Subcutaneous adipose tissue (tissue), 4 donors: ENCODE measurements around the gene SDC4. TPM values are rescaled to one million over a fixed set of nuclear protein-coding genes. Genes with fewer than 3 reads are reported as not detected.

ENCODE experiments used
- CTCF ChIP-seq: fragments of 450-650 bp; IDR thresholded peaks from one replicate; pipeline ENCODE4 v1.5.1; 2016; ENCODE audit warnings: low read depth, mild to moderate bottlenecking, control low read depth, antibody characterized with exemption, moderate library complexity
- total RNA-seq, 4 donors: library from RNA; depleted of rRNA; stranded (reverse); fragments of >200 nt; gene quantifications; one replicate each; pipeline ENCODE4 v1.1.0, GENCODE V29; 2016

SDC4 gene
- total RNA-seq, 4 donors from 2014 or later, result 37.4 to 65.4 (median 40.9) TPM

GRCh38 chr20:45288860-45289259, 59.4 kb downstream of the SDC4 start:
- no peak for TF ChIP-seq CTCF

DNA sequence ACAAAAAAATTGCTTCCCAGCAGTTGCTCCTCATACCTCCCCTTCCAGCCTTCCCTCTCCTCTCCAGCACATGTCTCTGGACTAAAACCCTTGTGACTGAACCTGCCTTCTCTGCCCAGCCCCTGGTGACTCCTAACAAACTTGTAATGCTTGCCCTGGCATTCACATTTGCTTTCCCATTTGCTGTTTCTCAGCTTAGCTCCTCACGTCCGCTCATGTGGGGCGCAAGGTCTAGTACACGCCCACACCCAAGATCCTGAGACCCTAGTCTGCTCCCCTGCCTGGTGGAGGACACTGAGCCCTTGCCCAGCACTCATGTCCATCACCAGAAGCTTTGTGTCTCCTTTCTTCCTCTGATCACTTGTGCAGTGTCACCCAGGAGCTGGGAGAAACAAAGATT, 59.8 kb downstream of the SDC4 start:
- TF ChIP-seq CTCF, result no peak

DNA sequence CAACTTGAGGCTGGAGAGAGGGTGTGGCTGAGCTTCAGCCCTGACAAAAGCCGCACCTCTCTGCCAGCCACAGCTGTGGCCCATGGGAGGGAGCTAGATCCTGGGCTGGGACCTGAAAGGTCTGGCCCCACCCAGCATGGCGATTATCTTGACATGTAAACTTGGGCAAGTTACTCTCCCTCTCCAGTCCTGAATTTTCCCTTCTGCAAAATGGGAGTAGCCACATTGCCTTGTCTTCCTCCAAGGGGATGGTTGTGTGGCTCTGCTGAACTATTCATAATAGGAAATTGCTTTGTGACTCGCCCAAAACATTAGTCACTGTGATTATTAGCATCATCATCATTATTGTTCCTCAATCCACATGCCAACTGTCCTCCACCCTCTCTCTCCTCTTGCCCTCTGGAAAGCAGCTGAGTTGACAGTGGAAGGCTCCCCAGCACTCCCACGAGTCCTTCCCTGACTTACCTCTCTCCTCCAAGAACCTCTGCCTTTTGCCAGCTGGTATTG, 64.6 kb downstream of the SDC4 start:
- TF ChIP-seq CTCF, result no peak

DNA sequence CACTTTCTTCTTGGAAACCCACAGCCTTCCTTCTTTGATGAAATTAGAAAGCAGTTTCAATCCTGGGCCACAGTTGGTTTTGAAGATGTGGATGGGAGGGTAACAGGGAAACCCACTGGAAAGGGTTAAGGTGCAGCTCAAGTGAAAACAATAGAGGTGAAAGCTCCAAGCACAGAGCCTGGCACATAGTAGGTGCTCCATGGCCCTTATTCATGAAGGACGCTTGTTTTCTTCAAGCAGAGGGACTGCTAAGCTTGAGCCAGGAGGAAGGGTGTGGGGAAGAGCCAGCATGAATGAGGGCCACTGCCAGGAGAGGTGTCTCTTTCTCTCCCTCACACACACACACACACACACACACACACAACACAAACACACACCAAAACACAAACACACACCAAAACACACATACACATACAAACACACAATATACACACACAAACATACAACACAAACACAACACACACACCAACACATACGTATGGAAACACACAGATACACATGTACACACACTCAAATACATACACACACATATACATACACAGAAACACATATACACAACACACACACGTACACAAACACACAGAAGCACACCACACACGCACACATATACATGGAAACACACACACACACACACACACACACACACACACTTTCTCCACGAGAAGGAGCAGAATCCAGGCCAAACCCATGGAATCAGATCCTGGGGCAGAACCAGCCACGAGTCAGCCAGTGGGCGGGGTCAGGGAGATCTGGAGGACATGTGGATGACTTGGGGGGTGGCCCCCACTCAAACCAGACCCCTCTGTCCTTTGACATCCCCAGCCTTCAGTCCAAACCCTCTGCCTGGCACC, 65.3 kb downstream of the SDC4 start:
- no peak for TF ChIP-seq CTCF

DNA sequence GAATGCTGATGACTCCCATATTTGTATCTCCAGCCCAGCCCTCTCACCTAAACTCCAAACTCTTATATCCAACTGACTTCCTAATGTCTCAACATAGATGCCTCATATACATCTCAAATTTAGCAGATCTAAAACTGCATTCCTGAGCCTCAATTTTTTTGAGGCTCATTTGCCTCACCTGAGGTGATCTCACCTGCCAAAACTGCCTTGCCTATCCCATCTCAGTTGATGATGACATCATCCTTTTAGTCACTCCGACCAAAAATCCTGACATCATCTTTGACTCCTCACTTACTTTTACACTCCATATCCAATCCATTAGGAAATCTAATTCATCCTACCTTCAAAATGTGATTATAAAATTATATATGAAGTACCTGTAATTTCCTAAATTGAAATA, 68.2 kb downstream of the SDC4 start:
- TF ChIP-seq CTCF, result no peak

DNA sequence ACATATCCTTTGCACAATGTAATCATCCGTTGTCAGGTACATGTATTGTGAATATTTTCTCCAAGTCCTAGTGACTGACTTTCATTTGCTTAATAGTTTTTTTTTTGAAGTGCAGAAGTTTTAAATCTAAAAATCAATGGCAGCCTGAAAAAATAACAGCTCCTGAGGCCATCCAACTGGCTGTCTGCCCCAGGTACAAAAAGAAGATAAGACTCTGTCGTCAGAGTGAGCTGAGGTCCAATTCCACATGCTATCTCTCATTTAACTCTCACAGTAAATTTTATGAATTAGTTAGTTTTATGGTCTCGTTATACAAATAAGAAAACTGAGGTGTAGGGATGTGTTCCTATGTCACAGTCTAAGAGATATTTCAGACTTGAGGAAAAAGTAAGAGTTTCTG, 72.9 kb downstream of the SDC4 start:
- no peak for TF ChIP-seq CTCF

Other genes starting within 250 kb of the SDC4 start
- gene KCNS1, start 247.3 kb downstream of the SDC4 start, total RNA-seq, result not detected
- gene WFDC5, start 233.2 kb downstream of the SDC4 start, total RNA-seq, result not detected
- not detected for gene WFDC12, start 224.0 kb downstream of the SDC4 start, total RNA-seq
- gene PI3, start 173.5 kb downstream of the SDC4 start, total RNA-seq, result not detected
- not detected for gene SEMG1, start 141.4 kb downstream of the SDC4 start, total RNA-seq
- not detected for gene SEMG2, start 127.1 kb downstream of the SDC4 start, total RNA-seq
- gene SLPI, start 93.9 kb downstream of the SDC4 start, total RNA-seq, result 10 to 100 TPM in 3 of 4 donors, 1 to 10 TPM in 1; 7.0 to 52.3 (median 22.9) TPM
- not detected for gene RBPJL, start 41.6 kb downstream of the SDC4 start, total RNA-seq
- gene MATN4, start 40.1 kb downstream of the SDC4 start, total RNA-seq, result under 1 TPM in 2 of 4 donors, not detected in 2; 0.34 to 0.44 TPM
- 10 to 100 TPM; 24.3 to 34.8 (median 31.4) TPM for gene SYS1, start 14.7 kb upstream of the SDC4 start, total RNA-seq
- gene TP53TG5, start 29.9 kb upstream of the SDC4 start, total RNA-seq, result under 1 TPM in 1 of 4 donors, not detected in 3; 0.57 TPM
- gene DBNDD2, start 59.9 kb upstream of the SDC4 start, total RNA-seq, result 10 to 100 TPM; 20.5 to 42.3 (median 24.3) TPM
- gene PIGT, start 67.7 kb upstream of the SDC4 start, total RNA-seq, result 10 to 100 TPM; 49.5 to 94.0 (median 79.9) TPM
- 1 to 10 TPM in 1 of 4 donors, not detected in 3; 2.6 TPM for gene WFDC2, start 121.3 kb upstream of the SDC4 start, total RNA-seq
- gene SPINT3, start 167.2 kb upstream of the SDC4 start, total RNA-seq, result not detected
- gene WFDC6, start 191.1 kb upstream of the SDC4 start, total RNA-seq, result not detected
- gene EPPIN, start 199.0 kb upstream of the SDC4 start, total RNA-seq, result not detected
- gene WFDC8, start 230.9 kb upstream of the SDC4 start, total RNA-seq, result not detected